ENCODE data around the gene ITIH5. TPM values are rescaled to one million over a fixed set of nuclear protein-coding genes. Genes with fewer than 3 reads are reported as not detected.
"Not testable (repeated sequence)": the region's sequence is repeated elsewhere in the genome, so short reads cannot be mapped to it uniquely, and the experiment has no call there.

Gene ITIH5
- total RNA-seq = 10 to 100 TPM in 1 of 4 donors, 1 to 10 TPM in 3; 4.4 to 10.7 (median 8.3) TPM

DNA sequence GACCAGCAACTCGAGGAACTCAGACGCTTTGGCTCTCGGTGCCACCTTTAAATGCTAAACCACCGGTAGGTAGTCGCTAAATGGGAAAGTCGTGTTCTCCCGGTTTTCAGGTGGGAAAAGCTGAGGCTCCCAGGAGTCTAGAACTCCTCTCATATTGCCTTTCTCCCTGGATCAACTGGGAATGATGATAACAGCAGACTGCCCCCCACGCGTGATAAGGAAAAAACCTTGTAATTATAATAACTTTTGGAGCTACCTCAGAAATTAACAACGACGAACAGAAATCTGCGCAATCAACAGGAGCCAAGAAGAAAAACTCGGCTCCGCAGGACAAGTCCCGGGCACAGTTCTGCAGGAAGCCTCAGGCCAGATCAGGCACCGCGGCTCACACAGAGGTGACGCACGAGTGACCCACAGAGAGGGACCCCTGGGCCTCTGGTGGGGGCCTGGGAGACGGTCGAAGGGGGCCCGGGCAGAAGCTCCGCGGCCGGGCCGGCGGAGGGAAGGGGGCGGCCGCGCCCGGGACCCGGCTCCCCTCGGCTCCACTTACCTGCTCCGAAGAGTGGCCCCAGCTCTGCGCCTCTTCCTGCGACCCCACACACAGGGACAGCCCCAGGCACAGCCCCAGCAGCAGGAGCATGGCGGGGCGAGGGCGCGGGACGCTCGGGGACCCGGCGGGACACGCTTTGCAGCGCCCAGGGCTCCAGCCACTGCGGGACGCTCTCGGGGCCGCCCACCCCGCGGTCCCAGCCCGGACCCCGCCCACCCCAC, at the start of gene ITIH5:
ITIH5 (minus strand) TSS at position 714 of the 771 bp plus-strand sequence; CDS start at position 640, 74 bp downstream.
- DNase-seq (ENCODE audit: low spot score in 2 of 2) = peak in 1 of 2 donors; percentile 88
- peak within 1 kb of the TSS; percentile 46 for H3K4me3 ChIP-seq (ENCODE audit: low read depth, poor library complexity, severe bottlenecking)
- intact Hi-C loops (cut with DNase I; ENCODE audit: low total_unique reads) = no loop called here
- WGBS, 2 donors = 0 to 1% methylated on average over 21 to 46 of the region's 54 CpGs
- TF ChIP-seq POLR2A (IDR thresholded peaks at IDR 0.05) = no peak
- TF ChIP-seq, protein P1, sequence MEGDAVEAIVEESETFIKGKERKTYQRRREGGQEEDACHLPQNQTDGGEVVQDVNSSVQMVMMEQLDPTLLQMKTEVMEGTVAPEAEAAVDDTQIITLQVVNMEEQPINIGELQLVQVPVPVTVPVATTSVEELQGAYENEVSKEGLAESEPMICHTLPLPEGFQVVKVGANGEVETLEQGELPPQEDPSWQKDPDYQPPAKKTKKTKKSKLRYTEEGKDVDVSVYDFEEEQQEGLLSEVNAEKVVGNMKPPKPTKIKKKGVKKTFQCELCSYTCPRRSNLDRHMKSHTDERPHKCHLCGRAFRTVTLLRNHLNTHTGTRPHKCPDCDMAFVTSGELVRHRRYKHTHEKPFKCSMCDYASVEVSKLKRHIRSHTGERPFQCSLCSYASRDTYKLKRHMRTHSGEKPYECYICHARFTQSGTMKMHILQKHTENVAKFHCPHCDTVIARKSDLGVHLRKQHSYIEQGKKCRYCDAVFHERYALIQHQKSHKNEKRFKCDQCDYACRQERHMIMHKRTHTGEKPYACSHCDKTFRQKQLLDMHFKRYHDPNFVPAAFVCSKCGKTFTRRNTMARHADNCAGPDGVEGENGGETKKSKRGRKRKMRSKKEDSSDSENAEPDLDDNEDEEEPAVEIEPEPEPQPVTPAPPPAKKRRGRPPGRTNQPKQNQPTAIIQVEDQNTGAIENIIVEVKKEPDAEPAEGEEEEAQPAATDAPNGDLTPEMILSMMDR (IDR thresholded peaks at IDR 0.05) = no peak

DNA sequence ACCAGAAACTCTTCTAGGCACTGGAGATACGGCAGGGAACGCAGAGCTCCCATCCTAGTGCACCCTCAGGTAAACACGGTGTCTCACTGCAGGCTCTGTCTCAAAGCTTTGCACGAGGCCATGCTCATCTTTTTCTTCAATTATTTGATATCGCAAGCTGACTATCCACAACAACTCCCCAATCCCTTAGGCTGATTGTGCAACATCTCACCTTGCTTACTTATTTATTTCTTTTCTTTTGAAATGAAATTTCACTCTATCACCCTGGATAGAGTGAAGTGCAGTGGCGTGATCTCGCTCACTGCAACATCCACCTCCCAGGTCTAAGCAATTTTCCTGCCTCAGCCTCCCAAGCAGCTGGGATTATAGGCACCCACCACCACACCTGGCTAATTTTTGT, 48.7 kb upstream of the ITIH5 start:
- intact Hi-C loops (cut with DNase I; ENCODE audit: low total_unique reads) = no loop called here
- no peak for TF ChIP-seq POLR2A (IDR thresholded peaks at IDR 0.05)
- TF ChIP-seq, protein P1 (IDR thresholded peaks at IDR 0.05) = no peak
- H3K4me3 ChIP-seq (ENCODE audit: low read depth, poor library complexity, severe bottlenecking) = no peak overlapping the region
- WGBS, 2 donors = 86 to 88% methylated on average over 7 of the region's 7 CpGs
- DNase-seq (ENCODE audit: low spot score in 2 of 2) = no peak

DNA sequence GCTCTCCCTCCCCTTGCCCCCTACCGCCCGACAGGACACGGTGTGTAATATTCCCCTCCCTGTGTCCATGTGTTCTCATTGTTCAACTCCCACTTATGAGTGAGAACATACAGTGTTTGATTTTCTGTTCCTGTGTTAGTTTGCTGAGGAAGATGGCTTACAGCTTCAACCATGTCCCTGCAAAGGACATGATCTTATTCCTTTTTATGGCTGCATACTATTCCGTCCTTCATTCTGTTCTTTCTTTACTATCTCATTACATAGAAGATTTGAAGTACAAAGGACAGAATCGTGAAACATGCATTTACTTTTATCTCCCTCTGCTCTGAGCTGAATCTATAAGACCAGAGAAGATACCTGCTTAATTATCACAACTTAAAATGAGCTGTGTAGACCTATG, 44.3 kb upstream of the ITIH5 start:
- 86 to 88% methylated on average over 5 of the region's 5 CpGs for WGBS, 2 donors
- intact Hi-C loops (cut with DNase I; ENCODE audit: low total_unique reads); H3K4me3 ChIP-seq (ENCODE audit: low read depth, poor library complexity, severe bottlenecking); DNase-seq (ENCODE audit: low spot score in 2 of 2): not testable (repeated sequence)

DNA sequence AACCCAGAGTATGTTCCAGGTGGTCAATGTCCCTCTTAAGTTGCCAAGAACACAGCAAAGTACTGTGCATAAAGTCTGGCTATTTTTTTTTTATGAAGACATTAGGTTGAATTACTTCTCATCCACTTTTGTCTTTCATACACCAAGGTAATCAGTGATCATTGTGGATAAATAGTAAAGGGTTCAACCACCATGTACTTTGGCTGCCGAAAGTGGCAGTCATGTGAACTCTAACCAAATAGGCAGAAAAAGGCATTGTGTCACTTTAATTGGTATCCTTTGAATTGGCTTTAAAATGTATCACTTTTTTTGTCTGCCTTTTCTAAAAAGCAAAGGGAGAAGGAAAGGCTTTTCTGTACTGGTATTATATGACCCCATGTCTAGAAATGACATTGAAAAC, 43.7 kb upstream of the ITIH5 start:
- intact Hi-C loops (cut with DNase I; ENCODE audit: low total_unique reads) = no loop called here
- no peak for TF ChIP-seq POLR2A (IDR thresholded peaks at IDR 0.05)
- TF ChIP-seq, protein P1 (IDR thresholded peaks at IDR 0.05) = no peak
- WGBS, 2 donors = 88 to 100% methylated on average over 1 of the region's 1 CpG
- H3K4me3 ChIP-seq (ENCODE audit: low read depth, poor library complexity, severe bottlenecking) = no peak overlapping the region
- no peak for DNase-seq (ENCODE audit: low spot score in 2 of 2)

DNA sequence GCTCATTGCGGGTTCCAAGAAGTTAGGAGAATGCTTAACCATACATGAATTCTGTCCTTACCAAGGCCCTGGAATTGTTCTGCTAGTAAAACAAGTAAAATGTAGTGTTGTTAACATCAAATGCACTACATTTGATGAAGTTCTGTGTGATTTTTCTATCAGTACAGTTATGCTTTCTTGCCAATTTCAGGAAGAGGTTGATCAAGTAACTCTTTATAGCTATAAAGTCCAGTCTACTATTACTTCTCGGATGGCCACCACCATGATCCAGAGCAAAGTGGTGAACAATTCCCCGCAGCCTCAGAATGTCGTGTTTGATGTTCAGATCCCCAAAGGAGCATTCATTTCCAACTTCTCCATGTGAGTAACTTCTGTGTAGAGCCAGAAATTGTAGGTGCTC, 42.1 kb upstream of the ITIH5 start:
- TF ChIP-seq, protein P1 (IDR thresholded peaks at IDR 0.05) = no peak
- no peak for TF ChIP-seq POLR2A (IDR thresholded peaks at IDR 0.05)
- DNase-seq (ENCODE audit: low spot score in 2 of 2) = no peak
- intact Hi-C loops (cut with DNase I; ENCODE audit: low total_unique reads) = no loop called here
- no peak overlapping the region for H3K4me3 ChIP-seq (ENCODE audit: low read depth, poor library complexity, severe bottlenecking)
- 91 to 95% methylated on average over 4 of the region's 4 CpGs for WGBS, 2 donors

DNA sequence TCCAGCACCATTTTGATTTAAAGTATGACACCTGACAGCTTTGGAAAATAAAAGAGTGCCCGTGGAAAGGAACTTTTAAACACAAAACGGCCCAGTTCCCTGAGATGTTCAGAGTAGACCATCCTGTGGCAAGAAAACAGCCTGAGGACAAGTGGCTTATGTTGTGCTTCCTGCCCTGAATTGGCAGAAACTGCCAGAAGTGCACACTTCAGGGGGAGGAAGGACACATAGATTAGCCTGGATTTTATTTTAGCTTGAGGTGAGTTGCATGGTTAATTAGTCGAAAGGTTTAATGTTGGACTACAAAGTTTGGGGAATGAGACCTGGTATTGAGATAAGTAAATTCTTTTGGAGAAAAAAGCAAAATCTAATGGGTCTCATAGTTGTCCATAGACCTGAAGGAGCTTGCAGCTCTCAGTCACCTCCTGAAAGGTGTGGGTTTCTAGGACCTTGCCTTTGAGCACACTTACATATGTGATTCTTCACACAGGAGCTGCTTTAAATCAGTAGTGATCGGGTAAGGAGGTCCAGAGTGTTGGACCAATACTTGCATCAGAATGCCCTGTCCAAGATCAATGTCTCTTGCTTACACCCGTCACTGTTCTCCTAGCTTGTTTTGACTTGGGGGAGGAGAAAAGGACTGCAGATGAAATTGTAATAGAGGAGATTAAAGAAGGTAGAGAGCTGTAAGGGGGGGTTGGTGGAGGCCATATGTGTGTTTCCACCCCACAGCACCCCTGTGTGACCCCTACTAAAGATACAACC, 41.3 kb upstream of the ITIH5 start:
- no peak for DNase-seq (ENCODE audit: low spot score in 2 of 2)
- intact Hi-C loops (cut with DNase I; ENCODE audit: low total_unique reads) = no loop called here
- no peak overlapping the region for H3K4me3 ChIP-seq (ENCODE audit: low read depth, poor library complexity, severe bottlenecking)
- 69 to 76% methylated on average over 5 of the region's 5 CpGs for WGBS, 2 donors
- TF ChIP-seq, protein P1 (IDR thresholded peaks at IDR 0.05) = no peak
- TF ChIP-seq POLR2A (IDR thresholded peaks at IDR 0.05) = no peak
